SK-N-SH (cell line): ENCODE data around the gene PRKN.

Experiments
- NFIC ChIP-seq: IDR thresholded peaks from 2 replicates; pipeline ENCODE4 v1.4.0; 2012; ENCODE audit warnings: borderline replicate concordance
- TF ChIP-seq, protein P1 (sequence below): fragments of 200-600 bp; sonication (generic); IDR thresholded peaks from 2 replicates; pipeline ENCODE4 v1.6.1; 2017; ENCODE audit warnings: antibody characterized with exemption, mild to moderate bottlenecking, moderate library complexity

DNA sequence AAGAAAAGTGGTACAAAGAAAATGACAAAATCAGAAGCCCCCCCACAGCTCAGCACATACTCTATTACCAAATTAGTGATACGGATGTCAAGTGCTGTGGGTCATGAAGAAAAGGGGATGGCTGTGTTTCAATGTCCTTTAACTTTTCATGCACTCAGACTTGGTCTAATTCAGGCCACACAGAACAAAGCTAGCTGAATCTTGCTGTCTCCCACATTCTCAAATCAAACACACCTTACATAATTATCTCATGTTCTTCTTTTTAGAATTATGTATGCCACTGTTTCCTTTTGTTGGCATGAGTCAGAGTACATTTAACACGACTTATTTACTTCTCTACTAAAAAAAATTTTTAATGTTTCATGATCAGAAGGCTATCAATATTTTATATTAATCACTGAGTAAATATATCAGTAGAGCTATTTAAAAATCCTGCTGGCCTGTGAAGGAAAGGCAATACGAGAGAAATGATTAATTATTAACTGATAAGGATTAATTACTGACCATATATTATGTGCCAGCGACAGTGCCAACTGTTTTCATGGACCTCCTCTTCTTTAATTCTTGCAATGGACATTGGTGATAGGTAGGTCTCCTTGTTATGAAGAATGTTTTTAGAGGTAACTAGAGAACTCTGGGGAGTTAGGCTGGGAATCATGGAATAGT, 857.2 kb downstream of the PRKN start:
- no peak for TF ChIP-seq NFIC
- TF ChIP-seq, protein P1, sequence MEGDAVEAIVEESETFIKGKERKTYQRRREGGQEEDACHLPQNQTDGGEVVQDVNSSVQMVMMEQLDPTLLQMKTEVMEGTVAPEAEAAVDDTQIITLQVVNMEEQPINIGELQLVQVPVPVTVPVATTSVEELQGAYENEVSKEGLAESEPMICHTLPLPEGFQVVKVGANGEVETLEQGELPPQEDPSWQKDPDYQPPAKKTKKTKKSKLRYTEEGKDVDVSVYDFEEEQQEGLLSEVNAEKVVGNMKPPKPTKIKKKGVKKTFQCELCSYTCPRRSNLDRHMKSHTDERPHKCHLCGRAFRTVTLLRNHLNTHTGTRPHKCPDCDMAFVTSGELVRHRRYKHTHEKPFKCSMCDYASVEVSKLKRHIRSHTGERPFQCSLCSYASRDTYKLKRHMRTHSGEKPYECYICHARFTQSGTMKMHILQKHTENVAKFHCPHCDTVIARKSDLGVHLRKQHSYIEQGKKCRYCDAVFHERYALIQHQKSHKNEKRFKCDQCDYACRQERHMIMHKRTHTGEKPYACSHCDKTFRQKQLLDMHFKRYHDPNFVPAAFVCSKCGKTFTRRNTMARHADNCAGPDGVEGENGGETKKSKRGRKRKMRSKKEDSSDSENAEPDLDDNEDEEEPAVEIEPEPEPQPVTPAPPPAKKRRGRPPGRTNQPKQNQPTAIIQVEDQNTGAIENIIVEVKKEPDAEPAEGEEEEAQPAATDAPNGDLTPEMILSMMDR, result no peak
